H1 (cell line): ENCODE measurements around the gene PARP4. TPM values are rescaled to one million over a fixed set of nuclear protein-coding genes. Genes with fewer than 3 reads are reported as not detected.
"Not testable (repeated sequence)": the region's sequence is repeated elsewhere in the genome, so short reads cannot be mapped to it uniquely, and the experiment has no call there.

Source experiments
- CTCF ChIA-PET: fragments of 300-600 bp; sonication (Branson Sonifier 250); formaldehyde crosslinking; loops from one replicate; lab custom pipeline; 2021; ENCODE audit not compliant: partially characterized antibody; lab: Charles Lee
- POLR2A ChIA-PET: fragments of 300-600 bp; sonication (Branson Sonifier 250); formaldehyde crosslinking; loops from one replicate; lab custom pipeline; 2021; ENCODE audit warnings: inconsistent platforms; ENCODE audit not compliant: partially characterized antibody; lab: Charles Lee
- DNase-seq, 2 experiments: peaks; one replicate each; pipeline versions ENCODE4 v3.0.0 to v3.0.0-alpha.2; 2010 to 2022; ENCODE audit warnings: low spot score in 2 of 2, low read depth in 1 of 2, mixed read lengths in 1 of 2
- FAIRE-seq: peaks from 2 replicates; lab custom pipeline; 2011; peaks lifted over from hg19 to GRCh38; lab: Jason Lieb, UNC
- H2AFZ ChIP-seq: 2 replicates; pipeline ENCODE4 v1.8.1; 2012; ENCODE audit warnings: low read length, inconsistent platforms
- H2AK5ac ChIP-seq: 2 replicates; pipeline ENCODE4 v1.6.1; 2013; ENCODE audit warnings: low read depth, low read length
- H2BK120ac ChIP-seq: replicated peaks from 2 replicates; pipeline ENCODE3; 2013; ENCODE audit warnings: low read depth, low read length, inconsistent platforms
- H2BK12ac ChIP-seq: 2 replicates; pipeline ENCODE4 v1.6.1; 2013; ENCODE audit warnings: low read depth, low read length
- H2BK15ac ChIP-seq: 2 replicates; pipeline ENCODE4 v1.6.1; 2013; ENCODE audit warnings: low read length
- H2BK20ac ChIP-seq: 2 replicates; pipeline ENCODE4 v1.6.1; 2013; ENCODE audit warnings: low read length
- H2BK5ac ChIP-seq: 2 replicates; pipeline ENCODE4 v1.6.1; 2013; ENCODE audit warnings: low read depth, low read length
- H3K14ac ChIP-seq: 2 replicates; pipeline ENCODE4 v1.6.1; 2013; ENCODE audit warnings: inconsistent platforms; ENCODE audit not compliant: insufficient read length
- H3K18ac ChIP-seq: 2 replicates; pipeline ENCODE4 v1.6.1; 2013; ENCODE audit warnings: low read length; ENCODE audit errors: extremely low read depth
- H3K23ac ChIP-seq: 2 replicates; pipeline ENCODE4 v1.6.1; 2013; ENCODE audit warnings: inconsistent platforms; ENCODE audit not compliant: insufficient read length
- H3K23me2 ChIP-seq: 2 replicates; pipeline ENCODE4 v1.6.1; 2013; ENCODE audit warnings: low read depth, low read length
- H3K27ac ChIP-seq: 2 replicates; pipeline ENCODE4 v1.6.1; 2011; ENCODE audit warnings: low read depth, low read length, inconsistent platforms
- H3K27me3 ChIP-seq, 4 experiments: replicated peaks in 1 of 4; 1 replicate in 1 of 4; 2 replicates in 3 of 4; pipeline versions ENCODE4 v1.6.1 to v1.8.1; 2011 to 2013; ENCODE audit warnings: low read length in 3 of 4, mild to moderate bottlenecking in 3 of 4, inconsistent platforms in 2 of 4, mixed read lengths in 2 of 4, moderate library complexity in 1 of 4; ENCODE audit not compliant: control insufficient read depth in 3 of 4, insufficient read depth in 3 of 4; ENCODE audit errors: extremely low read depth in 1 of 4
- H3K36me3 ChIP-seq, 4 experiments: 2 replicates each; pipeline versions ENCODE4 v1.6.1 to v1.8.1; 2011 to 2013; ENCODE audit warnings: mild to moderate bottlenecking in 4 of 4, low read length in 3 of 4, moderate library complexity in 2 of 4, control low read depth in 1 of 4, inconsistent platforms in 1 of 4; ENCODE audit not compliant: insufficient read depth in 4 of 4, control insufficient read depth in 2 of 4
- H3K4ac ChIP-seq: replicated peaks from 2 replicates; pipeline ENCODE3; 2013; ENCODE audit warnings: low read length, low read depth, mixed read lengths, inconsistent platforms; ENCODE audit not compliant: insufficient read length
- H3K4me1 ChIP-seq, 4 experiments: replicated peaks in 1 of 4; 1 replicate in 1 of 4; 2 replicates in 3 of 4; pipeline versions ENCODE4 v1.6.1 to v1.8.1; 2011 to 2013; ENCODE audit warnings: low read length in 3 of 4, inconsistent platforms in 2 of 4, mixed read lengths in 1 of 4; ENCODE audit not compliant: insufficient read depth in 4 of 4, control insufficient read depth in 3 of 4
- H3K4me2 ChIP-seq, 2 experiments: 2 replicates each; pipeline versions ENCODE4 v1.6.1 to v1.8.1; 2011 to 2013; ENCODE audit warnings: low read depth in 2 of 2, low read length in 2 of 2, control low read depth in 1 of 2, inconsistent platforms in 1 of 2, mild to moderate bottlenecking in 1 of 2; ENCODE audit not compliant: insufficient read depth in 1 of 2
- H3K4me3 ChIP-seq, 4 experiments: fragments of 200-600, 300-600 bp in 1 of 4; sonication (generic), shearing (Covaris generic), sonication (Bioruptor Twin) in 1 of 4; 2 replicates each; pipeline versions ENCODE4 v1.5.1 to v1.8.1; 2011 to 2016; ENCODE audit warnings: low read length in 4 of 4, low read depth in 3 of 4, control low read depth in 2 of 4, inconsistent platforms in 2 of 4, mild to moderate bottlenecking in 2 of 4, mixed read lengths in 1 of 4, moderate library complexity in 1 of 4; ENCODE audit not compliant: insufficient read depth in 2 of 4; ENCODE audit errors: extremely low read depth in 1 of 4
- H3K56ac ChIP-seq: replicated peaks from 2 replicates; pipeline ENCODE3; 2013; ENCODE audit warnings: low read depth, mild to moderate bottlenecking, mixed read lengths, low read length, inconsistent platforms; ENCODE audit not compliant: insufficient read length
- H3K79me1 ChIP-seq: 2 replicates; pipeline ENCODE4 v1.6.1; 2013; ENCODE audit warnings: low read depth, low read length, control low read depth
- H3K79me2 ChIP-seq, 2 experiments: 2 replicates each; pipeline versions ENCODE4 v1.6.1 to v1.8.1; 2012 to 2013; ENCODE audit warnings: low read length in 2 of 2, mild to moderate bottlenecking in 2 of 2, inconsistent platforms in 1 of 2; ENCODE audit not compliant: insufficient read depth in 2 of 2, control insufficient read depth in 1 of 2
- H3K9ac ChIP-seq, 4 experiments: replicated peaks in 1 of 4; 1 replicate in 1 of 4; 2 replicates in 3 of 4; pipeline versions ENCODE4 v1.6.1 to v1.8.1; 2011 to 2013; ENCODE audit warnings: low read depth in 3 of 4, low read length in 3 of 4, control low read depth in 2 of 4, mild to moderate bottlenecking in 2 of 4, moderate library complexity in 2 of 4, inconsistent platforms in 1 of 4; ENCODE audit errors: extremely low read depth in 1 of 4
- H3K9me3 ChIP-seq, 2 experiments: 2 replicates each; pipeline versions ENCODE4 v1.6.1 to v1.8.1; 2012 to 2013; ENCODE audit warnings: mild to moderate bottlenecking in 2 of 2, moderate library complexity in 2 of 2, control low read depth in 1 of 2, inconsistent platforms in 1 of 2, low read depth in 1 of 2, low read length in 1 of 2, mixed read lengths in 1 of 2; ENCODE audit not compliant: insufficient read depth in 2 of 2
- H4K20me1 ChIP-seq, 2 experiments: replicated peaks in 1 of 2; 2 replicates each; pipeline versions ENCODE3 to v1.8.1; 2011 to 2013; ENCODE audit warnings: inconsistent platforms in 2 of 2, low read length in 2 of 2, mild to moderate bottlenecking in 1 of 2; ENCODE audit not compliant: insufficient read depth in 2 of 2, control insufficient read depth in 1 of 2
- H4K5ac ChIP-seq: 2 replicates; pipeline ENCODE4 v1.6.1; 2013; ENCODE audit warnings: low read length, low read depth, mixed read lengths, inconsistent platforms; ENCODE audit not compliant: insufficient read length
- H4K8ac ChIP-seq: 2 replicates; pipeline ENCODE4 v1.8.0; 2013; ENCODE audit warnings: mild to moderate bottlenecking, moderate library complexity, low read length, inconsistent platforms; ENCODE audit not compliant: insufficient read depth; ENCODE audit errors: extremely low read depth
- H4K91ac ChIP-seq: replicated peaks from 2 replicates; pipeline ENCODE3; 2013; ENCODE audit warnings: low read length, mixed read lengths, inconsistent platforms; ENCODE audit not compliant: insufficient read length
- WGBS, 2 experiments: shearing (Covaris generic) in 1 of 2; methylation state at CpG; one replicate each; pipeline versions ENCODE4 v1.1.6 to v1.1.7; 2013 to 2015; ENCODE audit warnings: low lambda C conversion rate in 2 of 2, mixed read lengths in 2 of 2, inconsistent platforms in 1 of 2, low coverage in 1 of 2, missing lambda C conversion rate in 1 of 2; ENCODE audit not compliant: insufficient replicate concordance in 2 of 2, insufficient coverage in 1 of 2, insufficient read length in 1 of 2; ENCODE audit errors: extremely low coverage in 1 of 2, missing lambda C conversion rate in 1 of 2; 5-methylcytosine and 5-hydroxymethylcytosine counted together
- polyA plus RNA-seq, 7 experiments: library from polyadenylated mRNA; depleted of rRNA in 3 of 7; stranded (reverse) in 5 of 7; unstranded in 2 of 7; fragments of >200 nt in 5 of 7; fragments of 200-250 nt in 2 of 7; gene quantifications; 1 replicate in 5 of 7; 2 replicates in 1 of 7; 4 replicates in 1 of 7; pipeline versions ENCODE4 v1.2.1 to v1.2.3, GENCODE V29; 2011 to 2013; ENCODE audit warnings: missing spikeins in 2 of 7, mixed read lengths in 2 of 7
- total RNA-seq: library from RNA; stranded (reverse); fragmentation: NEBNext Ultra II Directional; extraction: Animal tissue kit (Norgen Biotek cat#: 25700); gene quantifications from 2 replicates; pipeline ENCODE4 v1.2.1, GENCODE V29; 2021

PARP4 gene
- total and polyA plus RNA-seq, 2 of the 8 experiments (the other 6 are each of a cell fraction or from before 2014, with no cell fraction given), result 22.2 to 40.3 TPM

DNA sequence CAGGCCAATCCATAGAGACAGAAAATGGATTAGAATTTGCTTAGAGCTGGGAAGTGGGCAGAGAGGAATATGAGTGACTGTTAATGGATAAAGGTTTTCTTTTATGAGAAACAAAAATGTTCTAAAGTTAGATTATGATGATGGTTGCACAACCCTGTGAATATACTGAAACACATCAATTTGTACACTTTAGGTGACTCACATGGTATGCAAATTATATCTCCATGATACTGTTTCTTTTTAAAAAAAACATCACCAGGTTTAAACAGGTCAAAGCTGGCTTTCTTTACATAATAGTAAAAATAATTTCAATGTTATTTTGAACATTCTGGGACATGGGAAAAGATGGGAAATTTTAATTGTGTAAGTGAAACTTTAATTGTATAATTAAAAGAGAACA lies 131.7 kb downstream of the PARP4 start:
- H2BK12ac ChIP-seq, H2BK5ac ChIP-seq, H2BK120ac ChIP-seq, H3K79me1 ChIP-seq, H3K27me3 ChIP-seq, H3K23me2 ChIP-seq, H3K14ac ChIP-seq, H4K5ac ChIP-seq, H3K36me3 ChIP-seq, H4K8ac ChIP-seq, H3K9ac ChIP-seq, H3K27ac ChIP-seq, H3K4me3 ChIP-seq, H2AFZ ChIP-seq, H3K4me2 ChIP-seq, FAIRE-seq, H3K4me1 ChIP-seq, H4K20me1 ChIP-seq, POLR2A ChIA-PET, H3K56ac ChIP-seq, H3K18ac ChIP-seq, H3K23ac ChIP-seq, H2AK5ac ChIP-seq, H2BK20ac ChIP-seq, H3K9me3 ChIP-seq, H3K4ac ChIP-seq, DNase-seq, H2BK15ac ChIP-seq, H4K91ac ChIP-seq, H3K79me2 ChIP-seq: not testable (repeated sequence)
- CTCF ChIA-PET, result interaction anchor here (0.8 to 1.2 kb wide), 2 partner anchors 28 to 110 kb away, joined by 3 read pairs; no protein-coding TSS in a partner anchor

DNA sequence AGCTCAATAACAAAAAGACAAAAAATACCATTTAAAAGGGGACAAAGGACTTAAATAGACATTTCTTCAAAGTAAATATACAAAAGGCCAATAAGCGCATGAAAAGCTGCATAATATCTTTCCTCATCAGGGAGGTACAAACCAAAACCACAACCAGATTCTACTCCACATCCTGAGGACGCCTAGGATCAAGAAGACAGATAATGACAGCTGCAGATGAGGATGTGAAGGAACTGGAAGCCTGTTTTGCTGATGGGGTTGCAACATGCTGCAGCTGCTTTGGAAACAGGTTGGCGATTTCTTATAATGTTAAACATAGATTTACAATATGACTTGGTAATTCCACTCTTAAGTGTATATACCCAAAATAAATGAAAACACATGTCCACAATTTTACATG lies 132.4 kb downstream of the PARP4 start:
- H3K9ac ChIP-seq, H3K4me3 ChIP-seq, H2BK120ac ChIP-seq, FAIRE-seq, H2BK12ac ChIP-seq, H3K36me3 ChIP-seq, H4K20me1 ChIP-seq, H3K23me2 ChIP-seq, H3K27ac ChIP-seq, H4K8ac ChIP-seq, H3K4ac ChIP-seq, H3K9me3 ChIP-seq, H3K79me2 ChIP-seq, H4K5ac ChIP-seq, H2BK15ac ChIP-seq, H2AFZ ChIP-seq, H3K18ac ChIP-seq, H3K23ac ChIP-seq, H3K4me2 ChIP-seq, H3K14ac ChIP-seq, DNase-seq, H3K4me1 ChIP-seq, H4K91ac ChIP-seq, H2AK5ac ChIP-seq, H3K79me1 ChIP-seq, H3K56ac ChIP-seq, H2BK20ac ChIP-seq, H2BK5ac ChIP-seq, H3K27me3 ChIP-seq, POLR2A ChIA-PET: not testable (repeated sequence)
- WGBS, 2 experiments, result 88% methylated on average over 3 of the region's 3 CpGs; no CpG with 5 or more reads in 1 of the 2 experiments
- CTCF ChIA-PET, result interaction anchor here (0.6 to 1.4 kb wide), 2 partner anchors 140 to 167 kb away, joined by 3 to 4 read pairs; no protein-coding TSS in a partner anchor
